Peyer's patch (tissue), 4 donors: ENCODE measurements around the gene B4GALT3. TPM values are rescaled to one million over a fixed set of nuclear protein-coding genes. Genes with fewer than 3 reads are reported as not detected.

Experiments
- DNase-seq, 3 donors: peaks; one replicate each; pipeline ENCODE4 v3.0.0-alpha.2; 2017 to 2019
- H3K27ac ChIP-seq, 4 donors: fragments of 200-600 bp; sonication (generic); one replicate each; pipeline ENCODE4 v1.5.1; 2016 to 2019
- H3K27me3 ChIP-seq, 2 donors: fragments of 200-600 bp; sonication (generic); one replicate each; pipeline ENCODE4 v1.5.1; 2019
- H3K36me3 ChIP-seq, 3 donors: fragments of 200-600 bp; sonication (generic); one replicate each; pipeline ENCODE4 v1.5.1; 2016 to 2019
- H3K4me1 ChIP-seq, 4 donors: fragments of 200-600 bp; sonication (generic); one replicate each; pipeline ENCODE4 v1.5.1; 2016 to 2019
- H3K4me3 ChIP-seq, 4 donors: fragments of 200-600 bp; sonication (generic); 1 replicate in 3 of 4; 2 replicates in 1 of 4; pipeline ENCODE4 v1.5.1; 2016 to 2019; ENCODE audit warnings: mild to moderate bottlenecking in 1 of 4
- H3K9me3 ChIP-seq, 4 donors: fragments of 200-600 bp; sonication (generic); one replicate each; pipeline ENCODE4 v1.5.1; 2016 to 2019; ENCODE audit warnings: mild to moderate bottlenecking in 1 of 4
- POLR2A ChIP-seq, 2 donors: fragments of 450-650 bp; IDR thresholded peaks; one replicate each; pipeline ENCODE4 v1.5.1; 2017; ENCODE audit warnings: antibody characterized with exemption in 2 of 2, mild to moderate bottlenecking in 2 of 2, moderate library complexity in 2 of 2
- total RNA-seq, 4 donors: library from RNA; depleted of rRNA; stranded (reverse); fragments of >200 nt; gene quantifications; one replicate each; pipeline ENCODE4 v1.1.0, GENCODE V29; 2016
- TF ChIP-seq, protein P1 (sequence below), 6 experiments: fragments of 450-650 bp in 4 of 6; fragments of 200-600 bp in 2 of 6; sonication (generic) in 1 of 6; IDR thresholded peaks; one replicate each; pipeline ENCODE4 v1.5.1; 2017 to 2019; ENCODE audit warnings: antibody characterized with exemption in 6 of 6, mild to moderate bottlenecking in 3 of 6, moderate library complexity in 1 of 6

B4GALT3 gene
- total RNA-seq, 4 donors from 2014 or later, result 25.2 to 34.1 (median 29.4) TPM

DNA sequence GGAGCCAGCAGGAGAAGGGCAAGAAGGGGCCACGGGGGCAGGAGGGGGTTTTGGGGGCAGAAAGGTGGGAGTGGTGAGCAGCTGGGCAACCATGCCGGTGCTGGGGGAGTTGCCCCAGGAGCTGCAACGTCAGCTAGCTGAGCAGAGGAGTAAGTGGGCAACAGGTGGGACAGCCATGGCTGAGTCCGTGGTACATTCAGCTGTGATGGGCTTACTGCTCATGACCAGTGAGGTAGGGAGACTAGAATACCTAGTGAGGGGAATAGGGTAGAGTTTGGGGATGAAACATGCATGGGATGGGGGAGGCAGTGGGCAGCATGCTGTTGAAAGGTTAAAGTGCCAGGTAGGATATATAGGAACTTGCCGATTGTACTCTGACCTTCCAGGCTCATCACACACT, 15.7 kb downstream of the B4GALT3 start:
- Histone ChIP-seq H3K27me3 (no peaks in the 10 kb centered on the region), H3K9me3 (no peaks in the 10 kb centered on the region), H3K36me3 (peaks cover 0 to 43% (median 0%) of the 10 kb centered on the region in 3 donors), H3K4me1 (peaks cover 0 to 44% (median 12%) of the 10 kb centered on the region in 4 donors), H3K4me3 (no peak overlapping the region), H3K27ac (no peak overlapping the region)
- no peak for TF ChIP-seq POLR2A (IDR thresholded peaks at IDR 0.05)
- DNase-seq, result no peak

DNA sequence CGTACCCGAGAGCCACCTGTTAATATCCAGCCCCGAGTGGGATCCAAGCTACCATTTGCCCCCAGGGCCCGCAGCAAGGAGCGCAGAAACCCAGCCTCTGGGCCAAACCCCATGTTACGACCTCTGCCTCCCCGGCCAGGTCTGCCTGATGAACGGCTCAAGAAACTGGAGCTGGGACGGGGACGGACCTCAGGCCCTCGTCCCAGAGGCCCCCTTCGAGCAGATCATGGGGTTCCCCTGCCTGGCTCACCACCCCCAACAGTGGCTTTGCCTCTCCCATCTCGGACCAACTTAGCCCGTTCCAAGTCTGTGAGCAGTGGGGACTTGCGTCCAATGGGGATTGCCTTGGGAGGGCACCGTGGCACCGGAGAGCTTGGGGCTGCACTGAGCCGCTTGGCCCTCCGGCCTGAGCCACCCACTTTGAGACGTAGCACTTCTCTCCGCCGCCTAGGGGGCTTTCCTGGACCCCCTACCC, 16.6 kb downstream of the B4GALT3 start:
- H3K27ac ChIP-seq, result no peak overlapping the region
- no peaks in the 10 kb centered on the region for H3K9me3 ChIP-seq
- DNase-seq, result no peak
- H3K36me3 ChIP-seq, result peaks cover 0 to 43% (median 0%) of the 10 kb centered on the region in 3 donors
- no peaks in the 10 kb centered on the region for H3K27me3 ChIP-seq
- TF ChIP-seq POLR2A (IDR thresholded peaks at IDR 0.05), result no peak
- TF ChIP-seq, protein P1, sequence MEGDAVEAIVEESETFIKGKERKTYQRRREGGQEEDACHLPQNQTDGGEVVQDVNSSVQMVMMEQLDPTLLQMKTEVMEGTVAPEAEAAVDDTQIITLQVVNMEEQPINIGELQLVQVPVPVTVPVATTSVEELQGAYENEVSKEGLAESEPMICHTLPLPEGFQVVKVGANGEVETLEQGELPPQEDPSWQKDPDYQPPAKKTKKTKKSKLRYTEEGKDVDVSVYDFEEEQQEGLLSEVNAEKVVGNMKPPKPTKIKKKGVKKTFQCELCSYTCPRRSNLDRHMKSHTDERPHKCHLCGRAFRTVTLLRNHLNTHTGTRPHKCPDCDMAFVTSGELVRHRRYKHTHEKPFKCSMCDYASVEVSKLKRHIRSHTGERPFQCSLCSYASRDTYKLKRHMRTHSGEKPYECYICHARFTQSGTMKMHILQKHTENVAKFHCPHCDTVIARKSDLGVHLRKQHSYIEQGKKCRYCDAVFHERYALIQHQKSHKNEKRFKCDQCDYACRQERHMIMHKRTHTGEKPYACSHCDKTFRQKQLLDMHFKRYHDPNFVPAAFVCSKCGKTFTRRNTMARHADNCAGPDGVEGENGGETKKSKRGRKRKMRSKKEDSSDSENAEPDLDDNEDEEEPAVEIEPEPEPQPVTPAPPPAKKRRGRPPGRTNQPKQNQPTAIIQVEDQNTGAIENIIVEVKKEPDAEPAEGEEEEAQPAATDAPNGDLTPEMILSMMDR (IDR thresholded peaks at IDR 0.05), result no peak
- peaks cover 0 to 44% (median 12%) of the 10 kb centered on the region in 4 donors for H3K4me1 ChIP-seq
- no peak overlapping the region for H3K4me3 ChIP-seq

GRCh38 chr1:161159913-161160243, 17.4 kb downstream of the B4GALT3 start:
- Histone ChIP-seq H3K4me3 (peak overlapping the region; percentile 66 to 96 (median 90)), H3K4me1 (peaks cover 0 to 41% (median 8%) of the 10 kb centered on the region in 4 donors), H3K9me3 (no peaks in the 10 kb centered on the region), H3K27ac (peak overlapping the region; percentile 77 to 89 (median 85)), H3K36me3 (peaks cover 0 to 43% (median 0%) of the 10 kb centered on the region in 3 donors), H3K27me3 (no peaks in the 10 kb centered on the region)
- DNase-seq, result no peak
- no peak for TF ChIP-seq POLR2A (IDR thresholded peaks at IDR 0.05)
- TF ChIP-seq, protein P1 (IDR thresholded peaks at IDR 0.05), result no peak

- H3K4me3 ChIP-seq, result peak within 1 kb of the TSS; percentile 66 to 96 (median 90)
- H3K9me3 ChIP-seq, result no peaks in the 10 kb centered on the region
- TF ChIP-seq, protein P1 (IDR thresholded peaks at IDR 0.05), result peak in 4 of 6 experiments; percentile 31 to 40 (median 36)
- peak; percentile 34 to 60 for TF ChIP-seq POLR2A (IDR thresholded peaks at IDR 0.05)
- H3K27ac ChIP-seq, result peak within 1 kb of the TSS; percentile 77 to 89 (median 85)
- no peaks in the 10 kb centered on the region for H3K27me3 ChIP-seq
- peaks cover 0 to 44% (median 11%) of the 10 kb centered on the region in 4 donors for H3K4me1 ChIP-seq
- peaks cover 0 to 40% (median 0%) of the 10 kb centered on the region in 3 donors for H3K36me3 ChIP-seq
- peak; percentile 89 to 96 (median 95) for DNase-seq
Observed at GRCh38 chr1:161159087-161159912, 18.0 kb downstream of the B4GALT3 start, which contains the start of gene USP21. USP21 (plus strand) TSS chr1:161159500; CDS start chr1:161160641, 1,141 bp downstream.

- Histone ChIP-seq H3K4me1 (peaks cover 0 to 44% (median 11%) of the 10 kb centered on the region in 4 donors), H3K27ac (peak overlapping the region; percentile 77 to 89 (median 85)), H3K27me3 (no peaks in the 10 kb centered on the region), H3K4me3 (peak overlapping the region in 3 of 4 donors; percentile 66 to 96 (median 85)), H3K9me3 (no peaks in the 10 kb centered on the region), H3K36me3 (peaks cover 0 to 32% (median 0%) of the 10 kb centered on the region in 3 donors)
- TF ChIP-seq, protein P1 (IDR thresholded peaks at IDR 0.05), result no peak
- TF ChIP-seq POLR2A (IDR thresholded peaks at IDR 0.05), result no peak
- DNase-seq, result no peak
Observed at GRCh38 chr1:161158316-161159010, 18.8 kb downstream of the B4GALT3 start.
